IMR-90 (cell line): ENCODE measurements around the gene SLIT1. TPM values are rescaled to one million over a fixed set of nuclear protein-coding genes. Genes with fewer than 3 reads are reported as not detected.

Source experiments
- ATAC-seq: fragments of 200-7000 bp; cut with Tn5 transposase; 2 replicates; pipeline ENCODE4 v1.9.1; 2020; ENCODE audit warnings: low read depth, mild to moderate bottlenecking, moderate library complexity
- BruUV-seq: library from RNA; stranded (reverse); fragments of 400-500 nt; replicated peaks from 2 replicates; lab custom pipeline; 2021; lab: Mats Ljungman, UMichigan
- CTCF ChIA-PET: fragments of 300-600 bp; formaldehyde crosslinking; extraction: SDS; loops from one replicate; lab custom pipeline; 2021; ENCODE audit warnings: antibody characterized with exemption; lab: Yijun Ruan, JAX
- POLR2A ChIA-PET: fragments of 300-600 bp; sonication (Branson Sonifier 250); formaldehyde crosslinking; loops from one replicate; lab custom pipeline; 2022; ENCODE audit warnings: antibody characterized with exemption; ENCODE audit not compliant: unreplicated experiment; lab: Charles Lee
- DNase-seq: peaks from one replicate; pipeline ENCODE4 v3.0.0; 2013
- H2AFZ ChIP-seq: replicated peaks from 2 replicates; pipeline ENCODE3; 2013; ENCODE audit warnings: low read length, mild to moderate bottlenecking; ENCODE audit not compliant: poor library complexity
- H2AK5ac ChIP-seq: 2 replicates; pipeline ENCODE4 v1.6.1; 2013; ENCODE audit warnings: low read depth, low read length, inconsistent platforms
- H2AK9ac ChIP-seq: replicated peaks from 2 replicates; pipeline ENCODE3; 2013; ENCODE audit warnings: mild to moderate bottlenecking, low read depth, low read length, moderate library complexity; ENCODE audit not compliant: poor library complexity
- H2BK120ac ChIP-seq: 2 replicates; pipeline ENCODE4 v1.6.1; 2013; ENCODE audit warnings: low read depth, low read length, inconsistent platforms
- H2BK15ac ChIP-seq: 3 replicates; pipeline ENCODE4 v1.6.1; 2013; ENCODE audit warnings: low read depth, low read length, inconsistent platforms
- H2BK20ac ChIP-seq: 2 replicates; pipeline ENCODE4 v1.6.1; 2013; ENCODE audit warnings: low read depth, mild to moderate bottlenecking, inconsistent platforms, low read length, moderate library complexity
- H2BK5ac ChIP-seq: 2 replicates; pipeline ENCODE4 v1.6.1; 2013; ENCODE audit warnings: mild to moderate bottlenecking, low read depth, low read length, inconsistent platforms; ENCODE audit not compliant: poor library complexity, severe bottlenecking
- H3K14ac ChIP-seq: replicated peaks from 2 replicates; pipeline ENCODE4 v1.6.1; 2013; ENCODE audit warnings: low read depth, low read length, inconsistent platforms
- H3K18ac ChIP-seq: 2 replicates; pipeline ENCODE4 v1.6.1; 2013; ENCODE audit warnings: low read depth, low read length, control low read depth
- H3K23ac ChIP-seq: 2 replicates; pipeline ENCODE4 v1.6.1; 2013; ENCODE audit warnings: low read depth, low read length, inconsistent platforms
- H3K27ac ChIP-seq: 2 replicates; pipeline ENCODE4 v1.5.1; 2013; ENCODE audit warnings: mild to moderate bottlenecking, control low read depth, low read length; ENCODE audit not compliant: insufficient read depth
- H3K27me3 ChIP-seq: 2 replicates; pipeline ENCODE4 v1.6.1; 2013; ENCODE audit warnings: low read length; ENCODE audit not compliant: control insufficient read depth, insufficient read depth
- H3K36me3 ChIP-seq: 2 replicates; pipeline ENCODE4 v1.6.1; 2013; ENCODE audit warnings: low read length, mixed read lengths; ENCODE audit not compliant: control insufficient read depth, insufficient read depth
- H3K4ac ChIP-seq: 2 replicates; pipeline ENCODE4 v1.6.1; 2013; ENCODE audit warnings: low read depth, low read length, inconsistent platforms
- H3K4me1 ChIP-seq: 2 replicates; pipeline ENCODE4 v1.6.1; 2013; ENCODE audit warnings: low read length, mixed read lengths; ENCODE audit not compliant: control insufficient read depth, insufficient read depth
- H3K4me2 ChIP-seq: 2 replicates; pipeline ENCODE4 v1.6.1; 2013; ENCODE audit warnings: low read depth, mild to moderate bottlenecking, control low read depth, low read length, moderate library complexity
- H3K4me3 ChIP-seq: 2 replicates; pipeline ENCODE4 v1.5.1; 2013; ENCODE audit warnings: low read depth, mild to moderate bottlenecking, control low read depth, low read length, moderate library complexity; ENCODE audit not compliant: insufficient read depth
- H3K56ac ChIP-seq: 2 replicates; pipeline ENCODE4 v1.6.1; 2013; ENCODE audit warnings: low read length, inconsistent platforms; ENCODE audit not compliant: insufficient read depth; ENCODE audit errors: extremely low read depth
- H3K79me1 ChIP-seq, 2 experiments: 2 replicates each; pipeline ENCODE4 v1.6.1; 2013; ENCODE audit warnings: low read length in 2 of 2, inconsistent platforms in 1 of 2, low read depth in 1 of 2
- H3K9ac ChIP-seq: 2 replicates; pipeline ENCODE4 v1.6.1; 2013; ENCODE audit warnings: low read depth, low read length, control low read depth
- H3K9me1 ChIP-seq: 2 replicates; pipeline ENCODE4 v1.6.1; 2013; ENCODE audit warnings: low read length, inconsistent platforms; ENCODE audit not compliant: insufficient read depth
- H3K9me3 ChIP-seq: 2 replicates; pipeline ENCODE4 v1.6.1; 2013; ENCODE audit warnings: low read length; ENCODE audit not compliant: control insufficient read depth, insufficient read depth
- H4K20me1 ChIP-seq: 2 replicates; pipeline ENCODE4 v1.6.1; 2013; ENCODE audit warnings: low read length, inconsistent platforms; ENCODE audit not compliant: insufficient read depth
- H4K5ac ChIP-seq: 2 replicates; pipeline ENCODE4 v1.6.1; 2013; ENCODE audit warnings: mild to moderate bottlenecking, low read depth, low read length, control low read depth
- H4K8ac ChIP-seq, 2 experiments: 2 replicates each; pipeline ENCODE4 v1.6.1; 2013; ENCODE audit warnings: low read depth in 2 of 2, low read length in 2 of 2, control low read depth in 1 of 2, inconsistent platforms in 1 of 2
- H4K91ac ChIP-seq: 2 replicates; pipeline ENCODE4 v1.6.1; 2013; ENCODE audit warnings: low read depth, low read length, inconsistent platforms; ENCODE audit not compliant: insufficient read depth
- BHLHE40 ChIP-seq: fragments of 150-350 bp; IDR thresholded peaks from 2 replicates; pipeline ENCODE4 v1.6.1; 2016; ENCODE audit warnings: mild to moderate bottlenecking, low read depth, low read length
- CEBPB ChIP-seq: IDR thresholded peaks from 2 replicates; pipeline ENCODE4 v1.6.1; 2012; ENCODE audit warnings: low read depth, low read length, improper control_type of control experiment
- CHD1 ChIP-seq: IDR thresholded peaks from 2 replicates; pipeline ENCODE4 v1.6.1; 2012; ENCODE audit warnings: low read depth, low read length, improper control_type of control experiment
- FOS ChIP-seq: fragments of 150-350 bp; IDR thresholded peaks from 2 replicates; pipeline ENCODE4 v1.6.1; 2016; ENCODE audit warnings: low read depth, low read length
- MAFK ChIP-seq: IDR thresholded peaks from 2 replicates; pipeline ENCODE4 v1.6.1; 2012; ENCODE audit warnings: low read depth, low read length, improper control_type of control experiment
- MAZ ChIP-seq: IDR thresholded peaks from 2 replicates; pipeline ENCODE4 v1.6.1; 2012; ENCODE audit warnings: low read depth, mild to moderate bottlenecking, low read length, improper control_type of control experiment, moderate library complexity, borderline replicate concordance
- MXI1 ChIP-seq: IDR thresholded peaks from 2 replicates; pipeline ENCODE4 v1.6.1; 2012; ENCODE audit warnings: low read depth, mild to moderate bottlenecking, low read length, moderate library complexity, borderline replicate concordance
- NFE2L2 ChIP-seq: fragments of 150-350 bp; IDR thresholded peaks from 2 replicates; pipeline ENCODE4 v1.6.1; 2016; ENCODE audit warnings: low read depth, mild to moderate bottlenecking, low read length
- RAD21 ChIP-seq: IDR thresholded peaks from 2 replicates; pipeline ENCODE4 v1.6.1; 2012; ENCODE audit warnings: low read length, improper control_type of control experiment
- RCOR1 ChIP-seq: IDR thresholded peaks from 2 replicates; pipeline ENCODE4 v1.6.1; 2012; ENCODE audit warnings: mild to moderate bottlenecking, low read length, improper control_type of control experiment; ENCODE audit not compliant: insufficient replicate concordance
- SMC3 ChIP-seq: fragments of 150-350 bp; IDR thresholded peaks from 2 replicates; pipeline ENCODE4 v1.6.1; 2016; ENCODE audit warnings: low read depth, mild to moderate bottlenecking, antibody characterized with exemption, low read length, moderate library complexity
- WGBS, 2 experiments: methylation state at CpG; one replicate each; pipeline versions ENCODE4 v1.1.5 to v1.1.7; 2013; ENCODE audit warnings: missing lambda C conversion rate in 2 of 2; ENCODE audit not compliant: insufficient read length in 1 of 2; ENCODE audit errors: extremely low coverage in 2 of 2; 5-methylcytosine and 5-hydroxymethylcytosine counted together
- dilution Hi-C: fragments of 300-500 bp; cut with HindIII; formaldehyde crosslinking; loops from one replicate; pipeline ENCODE4 v1.14.3; 2018; ENCODE audit warnings: low sequenced_read_pairs; ENCODE audit not compliant: unreplicated experiment
- in situ Hi-C: fragments of 300-500 bp; cut with MboI; formaldehyde crosslinking; loops from 3 replicates; pipeline ENCODE4 v1.14.3; 2019; ENCODE audit warnings: low sequenced_read_pairs, inconsistent platforms, mixed read lengths
- intact Hi-C: fragments of 100-400 bp; cut with micrococcal nuclease; formaldehyde crosslinking; loops from 2 replicates; pipeline ENCODE4 v1.10.0; 2022
- polyA plus RNA-seq, 3 experiments: library from polyadenylated mRNA; depleted of rRNA; stranded (reverse); fragments of >200 nt; gene quantifications; 2 replicates each; pipeline ENCODE4 v1.2.3, GENCODE V29; 2012; ENCODE audit warnings: low replicate concordance in 1 of 3
- total RNA-seq: library from RNA; depleted of rRNA; stranded (reverse); fragments of >200 nt; gene quantifications from 2 replicates; pipeline ENCODE4 v1.2.3, GENCODE V29; 2012
- TF ChIP-seq, protein P1 (sequence below): fragments of 150-350 bp; IDR thresholded peaks from 2 replicates; pipeline ENCODE4 v1.6.1; 2017; ENCODE audit warnings: mild to moderate bottlenecking, antibody characterized with exemption, low read length, low read depth
- TF ChIP-seq, protein P2 (sequence below): conservative IDR thresholded peaks from 2 replicates; pipeline ENCODE4 v1.5.1; 2012; ENCODE audit warnings: mild to moderate bottlenecking, low read depth, low read length, improper control_type of control experiment
- TF ChIP-seq, protein P3 (sequence below): fragments of 150-350 bp; IDR thresholded peaks from 2 replicates; pipeline ENCODE4 v1.6.1; 2016; ENCODE audit warnings: low read depth, mild to moderate bottlenecking, low read length, moderate library complexity, borderline replicate concordance

The SLIT1 gene
- total and polyA plus RNA-seq, 2 of the 4 experiments (the other 2 are of a cell fraction), result under 0.01 TPM

DNA sequence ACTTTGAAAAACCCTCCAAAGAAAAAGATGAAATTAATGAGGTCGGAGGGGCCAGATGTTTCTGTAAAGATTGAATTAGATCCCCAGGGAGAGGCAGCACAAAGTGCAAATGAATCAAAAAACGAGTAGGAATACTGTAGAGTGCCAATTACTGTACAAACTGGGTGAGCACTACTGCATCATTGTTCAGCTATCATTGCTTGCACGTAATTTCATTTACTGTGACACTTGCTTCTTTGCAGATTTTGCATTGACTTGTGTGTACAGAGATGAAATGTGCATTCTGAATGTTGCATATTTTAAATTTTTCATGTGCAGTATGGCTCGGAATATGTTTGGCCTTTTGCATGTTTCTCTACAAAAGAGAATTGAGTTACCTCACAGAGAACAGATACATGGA lies 230.0 kb downstream of the SLIT1 start:
- Histone ChIP-seq H2BK15ac (no peak overlapping the region), H3K4me3 (no peak overlapping the region), H4K8ac (no peak overlapping the region), H3K4ac (no peak overlapping the region), H3K36me3 (peaks cover 14% of the 10 kb centered on the region), H3K27ac (no peak overlapping the region), H3K4me1 (peaks cover 5% of the 10 kb centered on the region), H2BK120ac (no peak overlapping the region), H3K18ac (no peak overlapping the region), H2AFZ (no peak overlapping the region), H3K4me2 (no peak overlapping the region), H3K27me3 (no peaks in the 10 kb centered on the region), H3K9me3 (no peaks in the 10 kb centered on the region), H3K79me1 (peaks cover 26 to 45% of the 10 kb centered on the region in 2 experiments), H3K56ac (no peak overlapping the region), H2BK20ac (no peak overlapping the region), H2BK5ac (no peak overlapping the region), H4K5ac (no peak overlapping the region), H2AK9ac (no peak overlapping the region), H3K14ac (no peak overlapping the region), H3K9ac (no peak overlapping the region), H4K91ac (no peak overlapping the region), H4K20me1 (peaks cover 3% of the 10 kb centered on the region; the same call in 1 of the 2 replicates), H3K9me1 (peaks cover 6% of the 10 kb centered on the region; the same call in 1 of the 2 replicates), H2AK5ac (no peak overlapping the region), H3K23ac (no peak overlapping the region)
- in situ Hi-C loops, result no loop called here
- POLR2A ChIA-PET, result no interaction called here
- intact Hi-C loops, result loop anchor here (5.0 kb wide), 1 partner anchor 113 kb away; no protein-coding TSS in a partner anchor
- dilution Hi-C loops, result no loop called here
- WGBS, 2 experiments, result 93% methylated on average over 2 of the region's 4 CpGs; no CpG with 5 or more reads in 1 of the 2 experiments
- no TSS peak for BruUV-seq
- TF ChIP-seq, protein P1, sequence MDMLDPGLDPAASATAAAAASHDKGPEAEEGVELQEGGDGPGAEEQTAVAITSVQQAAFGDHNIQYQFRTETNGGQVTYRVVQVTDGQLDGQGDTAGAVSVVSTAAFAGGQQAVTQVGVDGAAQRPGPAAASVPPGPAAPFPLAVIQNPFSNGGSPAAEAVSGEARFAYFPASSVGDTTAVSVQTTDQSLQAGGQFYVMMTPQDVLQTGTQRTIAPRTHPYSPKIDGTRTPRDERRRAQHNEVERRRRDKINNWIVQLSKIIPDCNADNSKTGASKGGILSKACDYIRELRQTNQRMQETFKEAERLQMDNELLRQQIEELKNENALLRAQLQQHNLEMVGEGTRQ, result no peak
- no peak for TF ChIP-seq CHD1
- TF ChIP-seq, protein P2, sequence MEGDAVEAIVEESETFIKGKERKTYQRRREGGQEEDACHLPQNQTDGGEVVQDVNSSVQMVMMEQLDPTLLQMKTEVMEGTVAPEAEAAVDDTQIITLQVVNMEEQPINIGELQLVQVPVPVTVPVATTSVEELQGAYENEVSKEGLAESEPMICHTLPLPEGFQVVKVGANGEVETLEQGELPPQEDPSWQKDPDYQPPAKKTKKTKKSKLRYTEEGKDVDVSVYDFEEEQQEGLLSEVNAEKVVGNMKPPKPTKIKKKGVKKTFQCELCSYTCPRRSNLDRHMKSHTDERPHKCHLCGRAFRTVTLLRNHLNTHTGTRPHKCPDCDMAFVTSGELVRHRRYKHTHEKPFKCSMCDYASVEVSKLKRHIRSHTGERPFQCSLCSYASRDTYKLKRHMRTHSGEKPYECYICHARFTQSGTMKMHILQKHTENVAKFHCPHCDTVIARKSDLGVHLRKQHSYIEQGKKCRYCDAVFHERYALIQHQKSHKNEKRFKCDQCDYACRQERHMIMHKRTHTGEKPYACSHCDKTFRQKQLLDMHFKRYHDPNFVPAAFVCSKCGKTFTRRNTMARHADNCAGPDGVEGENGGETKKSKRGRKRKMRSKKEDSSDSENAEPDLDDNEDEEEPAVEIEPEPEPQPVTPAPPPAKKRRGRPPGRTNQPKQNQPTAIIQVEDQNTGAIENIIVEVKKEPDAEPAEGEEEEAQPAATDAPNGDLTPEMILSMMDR, result no peak
- no peak for TF ChIP-seq RCOR1
- no peak for TF ChIP-seq MAZ
- TF ChIP-seq SMC3, result no peak
- no peak for TF ChIP-seq NFE2L2
- TF ChIP-seq FOS, result no peak
- TF ChIP-seq RAD21, result no peak
- no peak for TF ChIP-seq MXI1
- no peak for TF ChIP-seq MAFK
- no peak for TF ChIP-seq CEBPB
- TF ChIP-seq, protein P3, sequence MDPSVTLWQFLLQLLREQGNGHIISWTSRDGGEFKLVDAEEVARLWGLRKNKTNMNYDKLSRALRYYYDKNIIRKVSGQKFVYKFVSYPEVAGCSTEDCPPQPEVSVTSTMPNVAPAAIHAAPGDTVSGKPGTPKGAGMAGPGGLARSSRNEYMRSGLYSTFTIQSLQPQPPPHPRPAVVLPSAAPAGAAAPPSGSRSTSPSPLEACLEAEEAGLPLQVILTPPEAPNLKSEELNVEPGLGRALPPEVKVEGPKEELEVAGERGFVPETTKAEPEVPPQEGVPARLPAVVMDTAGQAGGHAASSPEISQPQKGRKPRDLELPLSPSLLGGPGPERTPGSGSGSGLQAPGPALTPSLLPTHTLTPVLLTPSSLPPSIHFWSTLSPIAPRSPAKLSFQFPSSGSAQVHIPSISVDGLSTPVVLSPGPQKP, result no peak
- TF ChIP-seq BHLHE40, result no peak
- DNase-seq (no peak), ATAC-seq (no peak)
- CTCF ChIA-PET, result no interaction called here
